CD14-positive monocyte (primary cell): ENCODE data around the gene MGAT5. TPM values are rescaled to one million over a fixed set of nuclear protein-coding genes. Genes with fewer than 3 reads are reported as not detected.

Experiments used
- DNase-seq, 3 donors: peaks; one replicate each; pipeline ENCODE4 v3.0.0-alpha.2; 2011 to 2022
- H2AFZ ChIP-seq: 2 replicates; pipeline ENCODE4 v1.6.0; 2012; ENCODE audit warnings: mild to moderate bottlenecking, low read depth, low read length, inconsistent platforms; ENCODE audit not compliant: insufficient read depth, poor library complexity, severe bottlenecking
- H3K27ac ChIP-seq, 2 donors: 1 replicate in 1 of 2; 2 replicates in 1 of 2; pipeline ENCODE4 v1.5.1; 2012 to 2013; ENCODE audit warnings: low read length in 2 of 2, control low read depth in 1 of 2, inconsistent platforms in 1 of 2, low read depth in 1 of 2, mild to moderate bottlenecking in 1 of 2
- H3K27me3 ChIP-seq, 2 donors: one replicate each; pipeline versions ENCODE4 v1.6.0 to v1.6.1; 2011 to 2013; ENCODE audit warnings: low read length in 2 of 2; ENCODE audit not compliant: control insufficient read depth in 2 of 2, insufficient read depth in 2 of 2
- H3K36me3 ChIP-seq, 2 donors: replicated peaks in 1 of 2; 1 replicate in 1 of 2; 2 replicates in 1 of 2; pipeline versions ENCODE4 v1.5.1 to v1.6.1; 2012 to 2013; ENCODE audit warnings: low read length in 2 of 2, control low read depth in 1 of 2, inconsistent platforms in 1 of 2, mild to moderate bottlenecking in 1 of 2; ENCODE audit not compliant: insufficient read depth in 2 of 2, control insufficient read depth in 1 of 2
- H3K4me1 ChIP-seq, 2 donors: 1 replicate in 1 of 2; 2 replicates in 1 of 2; pipeline versions ENCODE4 v1.5.1 to v1.6.1; 2012 to 2013; ENCODE audit warnings: low read length in 2 of 2, control low read depth in 1 of 2, inconsistent platforms in 1 of 2, mild to moderate bottlenecking in 1 of 2, moderate library complexity in 1 of 2; ENCODE audit not compliant: insufficient read depth in 2 of 2, control insufficient read depth in 1 of 2
- H3K4me2 ChIP-seq: replicated peaks from 2 replicates; pipeline ENCODE3; 2012; ENCODE audit warnings: low read length, moderate library complexity, mild to moderate bottlenecking; ENCODE audit not compliant: poor library complexity, severe bottlenecking; ENCODE audit errors: extremely low read depth
- H3K4me3 ChIP-seq, 3 experiments: fragments of 200-600 bp in 1 of 3; sonication (generic) in 1 of 3; replicated peaks in 1 of 3; 1 replicate in 2 of 3; 2 replicates in 1 of 3; pipeline ENCODE4 v1.5.1; 2011 to 2013; ENCODE audit warnings: low read length in 3 of 3, mild to moderate bottlenecking in 3 of 3, control low read depth in 2 of 3, low read depth in 2 of 3, inconsistent platforms in 1 of 3, moderate library complexity in 1 of 3
- H3K79me2 ChIP-seq: 2 replicates; pipeline ENCODE4 v1.6.0; 2012; ENCODE audit warnings: mild to moderate bottlenecking, control low read depth, inconsistent platforms, low read length, moderate library complexity; ENCODE audit not compliant: insufficient read depth
- H3K9ac ChIP-seq: 2 replicates; pipeline ENCODE4 v1.6.0; 2017; ENCODE audit warnings: low read length, mild to moderate bottlenecking; ENCODE audit not compliant: insufficient read depth, poor library complexity, severe bottlenecking
- H3K9me3 ChIP-seq, 2 donors: replicated peaks in 1 of 2; 1 replicate in 1 of 2; 2 replicates in 1 of 2; pipeline versions ENCODE4 v1.5.1 to v1.6.1; 2012 to 2013; ENCODE audit warnings: low read length in 2 of 2, control low read depth in 1 of 2; ENCODE audit not compliant: control insufficient read depth in 1 of 2, insufficient read depth in 1 of 2
- H4K20me1 ChIP-seq: 2 replicates; pipeline ENCODE4 v1.6.0; 2012; ENCODE audit warnings: mild to moderate bottlenecking, low read length, control low read depth, moderate library complexity; ENCODE audit not compliant: insufficient read depth
- H3K27ac Mint-ChIP-seq, 7 donors: one replicate each; pipeline ENCODE4 v1.8.0; 2020; ENCODE audit warnings: mild to moderate bottlenecking in 7 of 7, mixed read lengths in 7 of 7, moderate library complexity in 6 of 7, inconsistent platforms in 2 of 7
- H3K27me3 Mint-ChIP-seq, 3 donors: one replicate each; pipeline ENCODE4 v1.8.0; 2021 to 2022; ENCODE audit warnings: low read depth in 3 of 3, mild to moderate bottlenecking in 3 of 3, mixed read lengths in 3 of 3, moderate library complexity in 3 of 3, inconsistent platforms in 1 of 3
- H3K36me3 Mint-ChIP-seq, 2 donors: one replicate each; pipeline ENCODE4 v1.8.0; 2020; ENCODE audit warnings: mixed read lengths in 2 of 2, inconsistent platforms in 1 of 2, mild to moderate bottlenecking in 1 of 2
- H3K4me1 Mint-ChIP-seq: one replicate; pipeline ENCODE4 v1.8.0; 2020; ENCODE audit warnings: mild to moderate bottlenecking, mixed read lengths
- H3K4me3 Mint-ChIP-seq, 2 donors: one replicate each; pipeline ENCODE4 v1.8.0; 2020; ENCODE audit warnings: mild to moderate bottlenecking in 2 of 2, mixed read lengths in 2 of 2, moderate library complexity in 1 of 2
- H3K9me3 Mint-ChIP-seq, 7 donors: one replicate each; pipeline ENCODE4 v1.8.0; 2020 to 2022; ENCODE audit warnings: mixed read lengths in 7 of 7, mild to moderate bottlenecking in 6 of 7, moderate library complexity in 6 of 7, inconsistent platforms in 2 of 7
- WGBS: methylation state at CpG from one replicate; pipeline ENCODE4 v1.1.5; 2013; ENCODE audit warnings: missing lambda C conversion rate; ENCODE audit not compliant: insufficient coverage; 5-methylcytosine and 5-hydroxymethylcytosine counted together
- intact Hi-C, 2 donors: fragments of 100-400 bp; cut with micrococcal nuclease; formaldehyde crosslinking; loops; one replicate each; pipeline versions ENCODE4 v1.15.0 to v1.15.1; 2023
- polyA minus RNA-seq: library from RNA; depleted of rRNA, polyadenylated mRNA; stranded (reverse); fragments of >200 nt; gene quantifications from 2 replicates; pipeline ENCODE4 v1.2.3, GENCODE V29; 2012
- polyA plus RNA-seq, 3 donors: library from polyadenylated mRNA; depleted of rRNA in 1 of 3; unstranded in 2 of 3; stranded (reverse) in 1 of 3; fragments of 300-500 nt in 2 of 3; fragments of >200 nt in 1 of 3; fragmentation: Illumina TruSeq in 2 of 3; gene quantifications; 1 replicate in 2 of 3; 2 replicates in 1 of 3; pipeline ENCODE4 v1.2.3, GENCODE V29; 2012 to 2021
- total RNA-seq, 12 experiments: library from RNA in 1 of 12; stranded (reverse) in 1 of 12; fragments of 120-200 nt in 1 of 12; gene quantifications; one replicate each; pipeline ENCODE4 v1.2.4 and lab custom pipeline; 2013 to 2026; ENCODE audit warnings: mixed read lengths in 6 of 12, inconsistent platforms in 1 of 12
- TF ChIP-seq, protein P1 (sequence below): fragments of 200-600 bp; IDR thresholded peaks from one replicate; pipeline ENCODE4 v1.8.0; 2022; ENCODE audit warnings: antibody characterized with exemption, mild to moderate bottlenecking

Gene MGAT5, protein sequence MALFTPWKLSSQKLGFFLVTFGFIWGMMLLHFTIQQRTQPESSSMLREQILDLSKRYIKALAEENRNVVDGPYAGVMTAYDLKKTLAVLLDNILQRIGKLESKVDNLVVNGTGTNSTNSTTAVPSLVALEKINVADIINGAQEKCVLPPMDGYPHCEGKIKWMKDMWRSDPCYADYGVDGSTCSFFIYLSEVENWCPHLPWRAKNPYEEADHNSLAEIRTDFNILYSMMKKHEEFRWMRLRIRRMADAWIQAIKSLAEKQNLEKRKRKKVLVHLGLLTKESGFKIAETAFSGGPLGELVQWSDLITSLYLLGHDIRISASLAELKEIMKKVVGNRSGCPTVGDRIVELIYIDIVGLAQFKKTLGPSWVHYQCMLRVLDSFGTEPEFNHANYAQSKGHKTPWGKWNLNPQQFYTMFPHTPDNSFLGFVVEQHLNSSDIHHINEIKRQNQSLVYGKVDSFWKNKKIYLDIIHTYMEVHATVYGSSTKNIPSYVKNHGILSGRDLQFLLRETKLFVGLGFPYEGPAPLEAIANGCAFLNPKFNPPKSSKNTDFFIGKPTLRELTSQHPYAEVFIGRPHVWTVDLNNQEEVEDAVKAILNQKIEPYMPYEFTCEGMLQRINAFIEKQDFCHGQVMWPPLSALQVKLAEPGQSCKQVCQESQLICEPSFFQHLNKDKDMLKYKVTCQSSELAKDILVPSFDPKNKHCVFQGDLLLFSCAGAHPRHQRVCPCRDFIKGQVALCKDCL
- 13.3 TPM for total RNA-seq (2013)
- polyA plus RNA-seq (1 to 10 TPM; 1.9 to 6.6 (median 2.4) TPM), polyA minus RNA-seq (17.5 and 17.9 TPM in 2 replicates), total RNA-seq (lab: John Stamatoyannopoulos, UW) (44.4 to 60.1 (median 49.8) reads per million in 11 experiments)

DNA sequence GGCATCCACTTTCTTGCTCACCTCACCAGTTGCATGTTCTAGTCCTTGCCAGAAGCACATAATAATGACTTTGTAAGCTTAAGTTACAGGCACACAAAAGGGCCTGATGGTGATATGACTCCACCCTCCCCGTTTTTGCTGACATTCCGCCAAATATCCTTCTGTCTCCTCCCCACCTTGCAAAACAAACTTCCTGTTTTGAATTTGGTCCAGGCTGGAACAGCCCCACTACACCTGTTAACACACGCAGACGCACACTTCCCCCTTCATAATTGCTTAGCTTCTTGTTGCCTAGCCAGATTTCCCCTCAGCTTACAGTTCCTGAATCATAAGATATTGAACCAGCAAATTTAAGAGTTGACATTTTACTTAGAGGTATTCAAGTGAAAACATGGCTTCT is at the start of gene MGAT5:
TSS of gene MGAT5 (plus strand) at position 269 of the 400 bp plus-strand sequence. CDS start 332 bp downstream, outside the sequence.
- H3K27ac ChIP-seq = no peak within 1 kb of the TSS

DNA sequence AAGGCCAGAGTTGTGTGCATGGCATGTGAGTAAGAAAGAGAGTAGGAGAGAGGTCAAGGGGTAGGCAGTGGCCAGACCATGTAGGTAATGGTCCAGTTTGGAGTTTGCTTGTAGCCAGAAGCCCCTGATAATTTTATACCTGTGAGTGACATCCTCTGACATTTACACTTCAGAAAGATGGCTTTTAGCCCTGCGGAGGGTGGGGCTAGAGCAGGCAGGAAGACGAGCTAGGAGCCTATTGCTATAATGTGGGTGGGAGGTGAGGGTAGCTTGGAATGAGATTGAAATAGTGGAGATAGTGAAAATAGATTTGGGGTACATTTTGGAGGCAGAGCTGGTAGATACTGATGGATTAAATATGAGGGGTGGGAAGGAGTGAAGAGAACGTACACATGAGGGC is 48.8 kb upstream of the MGAT5 start:
- H3K36me3 Mint-ChIP-seq = no peaks in the 10 kb centered on the region
- WGBS = 94% methylated on average over 3 of the region's 3 CpGs
- peaks cover 8% of the 10 kb centered on the region for H3K4me1 Mint-ChIP-seq
- Histone ChIP-seq H3K4me3 (no peak overlapping the region), H2AFZ (no peak overlapping the region), H3K9me3 (no peaks in the 10 kb centered on the region), H4K20me1 (peaks cover 12% of the 10 kb centered on the region), H3K4me1 (peaks cover 21 to 28% of the 10 kb centered on the region in 2 donors), H3K36me3 (no peaks in the 10 kb centered on the region), H3K79me2 (peaks cover 14% of the 10 kb centered on the region), H3K9ac (no peak overlapping the region), H3K27me3 (no peaks in the 10 kb centered on the region), H3K27ac (no peak overlapping the region), H3K4me2 (no peak overlapping the region)
- intact Hi-C loops = no loop called here
- H3K27ac Mint-ChIP-seq = no peak overlapping the region
- no peaks in the 10 kb centered on the region for H3K27me3 Mint-ChIP-seq
- TF ChIP-seq, protein P1, sequence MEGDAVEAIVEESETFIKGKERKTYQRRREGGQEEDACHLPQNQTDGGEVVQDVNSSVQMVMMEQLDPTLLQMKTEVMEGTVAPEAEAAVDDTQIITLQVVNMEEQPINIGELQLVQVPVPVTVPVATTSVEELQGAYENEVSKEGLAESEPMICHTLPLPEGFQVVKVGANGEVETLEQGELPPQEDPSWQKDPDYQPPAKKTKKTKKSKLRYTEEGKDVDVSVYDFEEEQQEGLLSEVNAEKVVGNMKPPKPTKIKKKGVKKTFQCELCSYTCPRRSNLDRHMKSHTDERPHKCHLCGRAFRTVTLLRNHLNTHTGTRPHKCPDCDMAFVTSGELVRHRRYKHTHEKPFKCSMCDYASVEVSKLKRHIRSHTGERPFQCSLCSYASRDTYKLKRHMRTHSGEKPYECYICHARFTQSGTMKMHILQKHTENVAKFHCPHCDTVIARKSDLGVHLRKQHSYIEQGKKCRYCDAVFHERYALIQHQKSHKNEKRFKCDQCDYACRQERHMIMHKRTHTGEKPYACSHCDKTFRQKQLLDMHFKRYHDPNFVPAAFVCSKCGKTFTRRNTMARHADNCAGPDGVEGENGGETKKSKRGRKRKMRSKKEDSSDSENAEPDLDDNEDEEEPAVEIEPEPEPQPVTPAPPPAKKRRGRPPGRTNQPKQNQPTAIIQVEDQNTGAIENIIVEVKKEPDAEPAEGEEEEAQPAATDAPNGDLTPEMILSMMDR = no peak
- DNase-seq = no peak
- no peaks in the 10 kb centered on the region for H3K9me3 Mint-ChIP-seq
- H3K4me3 Mint-ChIP-seq = no peak overlapping the region

More for the DNA sequence above, at the start of gene MGAT5:
- Histone ChIP-seq H3K4me2 (no peak within 1 kb of the TSS), H4K20me1 (peaks cover 17% of the 10 kb centered on the region), H3K9ac (no peak within 1 kb of the TSS), H3K36me3 (peaks cover 5 to 7% of the 10 kb centered on the region in 2 donors), H3K79me2 (peaks cover 7% of the 10 kb centered on the region), H2AFZ (no peak within 1 kb of the TSS), H3K4me3 (no peak within 1 kb of the TSS), H3K27me3 (no peaks in the 10 kb centered on the region), H3K9me3 (no peaks in the 10 kb centered on the region), H3K4me1 (peaks cover 9 to 10% of the 10 kb centered on the region in 2 donors)
- TF ChIP-seq, protein P1 = no peak
- no peak for DNase-seq
- intact Hi-C loops = no loop called here
- Mint-ChIP-seq H3K27me3 (peaks cover 0 to 2% (median 0%) of the 10 kb centered on the region in 3 donors), H3K4me3 (no peak within 1 kb of the TSS), H3K27ac (peak within 1 kb of the TSS in 3 of 7 donors; percentile 32 to 43 (median 35)), H3K36me3 (peaks cover 14 to 18% of the 10 kb centered on the region in 2 donors), H3K9me3 (no peaks in the 10 kb centered on the region), H3K4me1 (peaks cover 44% of the 10 kb centered on the region)
- 5% methylated on average over 2 of the region's 4 CpGs for WGBS
